Tibial nerve (tissue), 4 donors: ENCODE results near the gene SYTL1. TPM values are rescaled to one million over a fixed set of nuclear protein-coding genes. Genes with fewer than 3 reads are reported as not detected.
A peak's percentile ranks its signal among the peaks of the same experiment; 100 is the strongest.

Experiments
- DNase-seq, 2 donors: peaks; one replicate each; pipeline ENCODE4 v3.0.0-alpha.2; 2019; ENCODE audit warnings: low spot score in 2 of 2
- H3K27ac ChIP-seq, 4 donors: fragments of 200-600 bp; sonication (generic) in 3 of 4; one replicate each; pipeline ENCODE4 v1.5.1; 2017 to 2019; ENCODE audit warnings: mild to moderate bottlenecking in 1 of 4
- H3K27me3 ChIP-seq, 2 donors: fragments of 200-600 bp; sonication (generic) in 1 of 2; one replicate each; pipeline versions ENCODE4 v1.5.1 to v1.6.0; 2017 to 2019
- H3K36me3 ChIP-seq, 3 donors: fragments of 200-600 bp; sonication (generic); one replicate each; pipeline ENCODE4 v1.5.1; 2018 to 2019
- H3K4me1 ChIP-seq, 4 donors: fragments of 200-600 bp; sonication (generic) in 3 of 4; one replicate each; pipeline ENCODE4 v1.5.1; 2017 to 2019
- H3K4me3 ChIP-seq, 4 donors: fragments of 200-600 bp; sonication (generic) in 3 of 4; one replicate each; pipeline ENCODE4 v1.5.1; 2017 to 2019; ENCODE audit warnings: mild to moderate bottlenecking in 1 of 4, moderate library complexity in 1 of 4
- H3K9me3 ChIP-seq, 4 donors: fragments of 200-600 bp; sonication (generic) in 3 of 4; one replicate each; pipeline ENCODE4 v1.5.1; 2017 to 2019
- CTCF ChIP-seq, 5 experiments: fragments of 200-600 bp in 3 of 5; fragments of 450-650 bp in 2 of 5; sonication (generic) in 3 of 5; IDR thresholded peaks; one replicate each; pipeline ENCODE4 v1.5.1; 2016 to 2019; ENCODE audit warnings: antibody characterized with exemption in 5 of 5, mild to moderate bottlenecking in 3 of 5, moderate library complexity in 2 of 5
- EP300 ChIP-seq, 2 donors: sonication (generic); formaldehyde crosslinking; IDR thresholded peaks; one replicate each; pipeline ENCODE4 v1.6.1; 2017; ENCODE audit warnings: antibody characterized with exemption in 2 of 2, mild to moderate bottlenecking in 1 of 2
- POLR2A ChIP-seq, 2 donors: fragments of 450-650 bp; IDR thresholded peaks; one replicate each; pipeline ENCODE4 v1.6.1; 2017; ENCODE audit warnings: antibody characterized with exemption in 2 of 2, mild to moderate bottlenecking in 2 of 2, moderate library complexity in 2 of 2
- WGBS, 2 donors: methylation state at CpG; one replicate each; pipeline ENCODE4 v1.1.5; 2018; 5-methylcytosine and 5-hydroxymethylcytosine counted together
- total RNA-seq, 4 donors: library from RNA; depleted of rRNA; stranded (reverse); fragments of >200 nt; gene quantifications; one replicate each; pipeline ENCODE4 v1.1.0, GENCODE V29; 2016

SYTL1 gene
- total RNA-seq, 4 donors from 2014 or later: 1.2 to 2.7 (median 1.7) TPM

GRCh38 chr1:27338751-27339150, 3.1 kb upstream of the SYTL1 start:
- Histone ChIP-seq H3K4me3 (no peak overlapping the region), H3K27ac (no peak overlapping the region), H3K27me3 (no peaks in the 10 kb centered on the region), H3K9me3 (no peaks in the 10 kb centered on the region), H3K36me3 (peaks cover 3 to 55% (median 10%) of the 10 kb centered on the region in 3 donors), H3K4me1 (peaks cover 0 to 10% (median 2%) of the 10 kb centered on the region in 4 donors)
- WGBS, 2 donors: 85% methylated on average over 6 of the region's 6 CpGs
- TF ChIP-seq CTCF (IDR thresholded peaks at IDR 0.05) (no peak), EP300 (IDR thresholded peaks at IDR 0.05) (no peak), POLR2A (IDR thresholded peaks at IDR 0.05) (no peak)
- no peak for DNase-seq

DNA sequence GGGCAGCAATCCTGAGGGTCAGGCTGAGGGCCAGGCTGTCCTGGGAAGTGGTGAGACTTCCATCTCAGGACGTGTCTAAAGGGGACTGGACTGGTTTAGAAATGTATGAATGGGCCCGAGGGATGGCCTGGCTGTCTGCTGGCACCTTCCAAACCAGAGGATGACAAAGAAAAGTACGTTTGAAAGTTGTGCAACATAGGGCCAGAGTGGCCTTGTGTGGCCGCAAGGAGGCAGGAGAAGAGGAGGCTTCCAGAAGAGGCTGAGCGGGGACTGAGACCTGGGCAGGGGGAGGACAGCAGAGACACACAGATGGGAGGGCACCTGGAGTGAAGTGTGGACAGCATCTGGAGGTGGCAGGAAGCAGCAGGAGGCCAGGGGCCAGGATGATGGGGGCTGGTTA, 2.6 kb upstream of the SYTL1 start:
- no peak overlapping the region for H3K27ac ChIP-seq
- peaks cover 3 to 51% (median 5%) of the 10 kb centered on the region in 3 donors for H3K36me3 ChIP-seq
- no peaks in the 10 kb centered on the region for H3K9me3 ChIP-seq
- H3K4me1 ChIP-seq: peaks cover 0 to 10% (median 2%) of the 10 kb centered on the region in 4 donors
- 62 to 71% methylated on average over 5 of the region's 5 CpGs for WGBS, 2 donors
- DNase-seq: no peak
- no peaks in the 10 kb centered on the region for H3K27me3 ChIP-seq
- H3K4me3 ChIP-seq: no peak overlapping the region
- no peak for TF ChIP-seq POLR2A (IDR thresholded peaks at IDR 0.05)
- TF ChIP-seq EP300 (IDR thresholded peaks at IDR 0.05): no peak
- no peak for TF ChIP-seq CTCF (IDR thresholded peaks at IDR 0.05)

GRCh38 chr1:27342391-27342777, 562 bp downstream of the SYTL1 start:
- TF ChIP-seq CTCF (IDR thresholded peaks at IDR 0.05) (no peak), POLR2A (IDR thresholded peaks at IDR 0.05) (no peak)
- H3K27ac ChIP-seq: peak overlapping the region in 1 of 4 donors; percentile 78
- peak overlapping the region in 2 of 4 donors; percentile 15 to 40 for H3K4me3 ChIP-seq
- H3K27me3 ChIP-seq: no peaks in the 10 kb centered on the region
- no peaks in the 10 kb centered on the region for H3K9me3 ChIP-seq
- 64 to 85% methylated on average over 6 to 8 of the region's 8 CpGs for WGBS, 2 donors
- peaks cover 0 to 19% (median 0%) of the 10 kb centered on the region in 3 donors for H3K36me3 ChIP-seq
- no peak for DNase-seq
- H3K4me1 ChIP-seq: peaks cover 0 to 10% (median 2%) of the 10 kb centered on the region in 4 donors

- Histone ChIP-seq H3K4me3 (peak overlapping the region in 2 of 4 donors; percentile 15 to 40), H3K27ac (peak overlapping the region in 1 of 4 donors; percentile 78), H3K4me1 (peaks cover 0 to 10% (median 2%) of the 10 kb centered on the region in 4 donors), H3K36me3 (peaks cover 0 to 13% (median 0%) of the 10 kb centered on the region in 3 donors), H3K9me3 (no peaks in the 10 kb centered on the region), H3K27me3 (no peaks in the 10 kb centered on the region)
- TF ChIP-seq EP300 (IDR thresholded peaks at IDR 0.05): no peak
- DNase-seq: no peak
- WGBS, 2 donors: 43 to 64% methylated on average over 18 to 30 of the region's 31 CpGs
Measured at GRCh38 chr1:27342778-27343638, 1.2 kb downstream of the SYTL1 start.

DNA sequence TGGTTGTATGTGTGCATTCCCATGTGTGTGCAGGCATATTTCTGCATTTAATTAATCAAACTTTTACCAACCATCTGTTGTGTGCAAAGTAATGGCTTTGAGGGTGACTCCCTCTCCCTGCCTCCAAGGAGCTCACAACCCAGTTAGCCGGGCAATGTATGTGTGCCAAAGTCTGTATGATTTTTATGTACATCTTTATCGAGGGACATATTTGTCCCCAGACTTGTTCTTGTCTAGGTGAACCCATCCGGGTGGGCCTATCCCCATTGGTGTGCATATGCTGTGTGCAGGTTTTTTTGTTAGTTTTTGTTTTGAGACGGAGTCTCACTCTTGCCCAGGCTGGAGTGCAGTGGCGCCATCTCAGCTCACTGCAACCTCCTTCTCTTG, 1.8 kb downstream of the SYTL1 start:
- H3K4me3 ChIP-seq: no peak overlapping the region
- no peak for DNase-seq
- TF ChIP-seq CTCF (IDR thresholded peaks at IDR 0.05) (no peak), EP300 (IDR thresholded peaks at IDR 0.05) (no peak), POLR2A (IDR thresholded peaks at IDR 0.05) (no peak)
- WGBS, 2 donors: 69 to 73% methylated on average over 5 of the region's 5 CpGs
- H3K27me3 ChIP-seq: peaks cover 0 to under 1% of the 10 kb centered on the region in 2 donors
- no peaks in the 10 kb centered on the region for H3K9me3 ChIP-seq
- peaks cover 0 to 10% (median 2%) of the 10 kb centered on the region in 4 donors for H3K4me1 ChIP-seq
- H3K36me3 ChIP-seq: peaks cover 0 to 6% (median 0%) of the 10 kb centered on the region in 3 donors
- H3K27ac ChIP-seq: no peak overlapping the region
